ENCODE measurements around the gene TFG. TPM values are rescaled to one million over a fixed set of nuclear protein-coding genes. Genes with fewer than 3 reads are reported as not detected.

The TFG gene
- total RNA-seq, 1 donor from 2014 or later, result 75.0 TPM

- no peak overlapping the region for H3K4me3 Mint-ChIP-seq (ENCODE audit: unreplicated experiment)
- no peaks in the 10 kb centered on the region for H3K27me3 Mint-ChIP-seq (ENCODE audit: unreplicated experiment)
- H3K9me3 Mint-ChIP-seq (ENCODE audit: unreplicated experiment), result no peaks in the 10 kb centered on the region
These were observed 65.9 kb downstream of the TFG start for GRCh38 chr3:100775226-100775625.

GRCh38 chr3:100775669-100776068 lies 66.4 kb downstream of the TFG start:
- Mint-ChIP-seq H3K27me3 (ENCODE audit: unreplicated experiment) (no peaks in the 10 kb centered on the region), H3K36me3 (ENCODE audit: unreplicated experiment) (no peaks in the 10 kb centered on the region), H3K9me3 (ENCODE audit: unreplicated experiment) (no peaks in the 10 kb centered on the region), H3K27ac (ENCODE audit: unreplicated experiment) (no peak overlapping the region), H3K4me1 (ENCODE audit: low read depth, unreplicated experiment) (no peaks in the 10 kb centered on the region), H3K4me3 (ENCODE audit: unreplicated experiment) (no peak overlapping the region)
- DNase-seq, result no peak
- TF ChIP-seq CTCF (IDR thresholded peaks at IDR 0.05; ENCODE audit: partially characterized antibody, unreplicated experiment), result no peak

More at GRCh38 chr3:100775226-100775625, 65.9 kb downstream of the TFG start:
- H3K4me1 Mint-ChIP-seq (ENCODE audit: low read depth, unreplicated experiment), result no peaks in the 10 kb centered on the region
- DNase-seq, result no peak
- no peak overlapping the region for H3K27ac Mint-ChIP-seq (ENCODE audit: unreplicated experiment)
- no peak for TF ChIP-seq CTCF (IDR thresholded peaks at IDR 0.05; ENCODE audit: partially characterized antibody, unreplicated experiment)
- no peaks in the 10 kb centered on the region for H3K36me3 Mint-ChIP-seq (ENCODE audit: unreplicated experiment)

GRCh38 chr3:100776097-100776729 lies 66.9 kb downstream of the TFG start:
- Mint-ChIP-seq H3K4me1 (ENCODE audit: low read depth, unreplicated experiment) (no peaks in the 10 kb centered on the region), H3K4me3 (ENCODE audit: unreplicated experiment) (no peak overlapping the region), H3K9me3 (ENCODE audit: unreplicated experiment) (no peaks in the 10 kb centered on the region), H3K27ac (ENCODE audit: unreplicated experiment) (no peak overlapping the region), H3K27me3 (ENCODE audit: unreplicated experiment) (no peaks in the 10 kb centered on the region), H3K36me3 (ENCODE audit: unreplicated experiment) (no peaks in the 10 kb centered on the region)
- no peak for TF ChIP-seq CTCF (IDR thresholded peaks at IDR 0.05; ENCODE audit: partially characterized antibody, unreplicated experiment)
- no peak for DNase-seq

- no peaks in the 10 kb centered on the region for H3K27me3 Mint-ChIP-seq (ENCODE audit: unreplicated experiment)
- H3K27ac Mint-ChIP-seq (ENCODE audit: unreplicated experiment), result no peak overlapping the region
- DNase-seq, result no peak
- no peak overlapping the region for H3K4me3 Mint-ChIP-seq (ENCODE audit: unreplicated experiment)
- no peaks in the 10 kb centered on the region for H3K9me3 Mint-ChIP-seq (ENCODE audit: unreplicated experiment)
- no peak for TF ChIP-seq CTCF (IDR thresholded peaks at IDR 0.05; ENCODE audit: partially characterized antibody, unreplicated experiment)
- no peaks in the 10 kb centered on the region for H3K4me1 Mint-ChIP-seq (ENCODE audit: low read depth, unreplicated experiment)
- no peaks in the 10 kb centered on the region for H3K36me3 Mint-ChIP-seq (ENCODE audit: unreplicated experiment)
These were observed 67.5 kb downstream of the TFG start for GRCh38 chr3:100776746-100777145.

- Mint-ChIP-seq H3K4me3 (ENCODE audit: unreplicated experiment) (no peak overlapping the region), H3K27ac (ENCODE audit: unreplicated experiment) (no peak overlapping the region), H3K36me3 (ENCODE audit: unreplicated experiment) (no peaks in the 10 kb centered on the region), H3K27me3 (ENCODE audit: unreplicated experiment) (no peaks in the 10 kb centered on the region), H3K9me3 (ENCODE audit: unreplicated experiment) (no peaks in the 10 kb centered on the region), H3K4me1 (ENCODE audit: low read depth, unreplicated experiment) (no peaks in the 10 kb centered on the region)
- no peak for TF ChIP-seq CTCF (IDR thresholded peaks at IDR 0.05; ENCODE audit: partially characterized antibody, unreplicated experiment)
- DNase-seq, result no peak
These were observed 68.0 kb downstream of the TFG start for GRCh38 chr3:100777271-100777670.
